Measurements from ENCODE around the gene FNDC1.

Gene FNDC1

GRCh38 chr6:159213405-159213804, 44.2 kb downstream of the FNDC1 start:
- DNase-seq, result no peak

- DNase-seq, result no peak
These were observed 45.1 kb downstream of the FNDC1 start for GRCh38 chr6:159214281-159214680.

GRCh38 chr6:159217595-159218275, 48.5 kb downstream of the FNDC1 start:
- DNase-seq, result peak; percentile 39

GRCh38 chr6:159220093-159220492, 50.9 kb downstream of the FNDC1 start:
- DNase-seq, result no peak

GRCh38 chr6:159221486-159222170, 52.4 kb downstream of the FNDC1 start:
- DNase-seq, result no peak

- no peak for DNase-seq
These were observed 55.3 kb downstream of the FNDC1 start for GRCh38 chr6:159224452-159224851.

- no peak for DNase-seq
These were observed 60.5 kb downstream of the FNDC1 start for GRCh38 chr6:159229651-159230051.

DNA sequence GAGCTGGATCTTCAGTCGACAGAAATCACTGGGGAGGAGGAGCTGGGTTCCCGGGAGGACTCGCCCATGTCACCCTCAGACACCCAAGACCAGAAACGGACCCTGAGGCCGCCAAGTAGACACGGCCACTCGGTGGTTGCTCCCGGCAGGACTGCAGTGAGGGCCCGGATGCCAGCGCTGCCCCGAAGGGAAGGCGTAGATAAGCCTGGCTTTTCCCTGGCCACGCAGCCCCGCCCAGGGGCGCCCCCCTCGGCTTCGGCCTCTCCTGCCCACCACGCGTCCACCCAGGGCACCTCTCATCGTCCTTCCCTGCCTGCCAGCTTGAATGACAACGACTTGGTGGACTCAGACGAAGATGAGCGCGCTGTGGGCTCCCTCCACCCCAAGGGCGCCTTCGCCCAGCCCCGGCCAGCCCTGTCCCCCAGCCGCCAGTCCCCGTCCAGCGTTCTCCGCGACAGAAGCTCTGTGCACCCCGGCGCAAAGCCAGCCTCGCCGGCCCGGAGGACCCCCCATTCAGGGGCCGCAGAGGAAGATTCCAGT, 63.0 kb downstream of the FNDC1 start:
- DNase-seq, result no peak

DNA sequence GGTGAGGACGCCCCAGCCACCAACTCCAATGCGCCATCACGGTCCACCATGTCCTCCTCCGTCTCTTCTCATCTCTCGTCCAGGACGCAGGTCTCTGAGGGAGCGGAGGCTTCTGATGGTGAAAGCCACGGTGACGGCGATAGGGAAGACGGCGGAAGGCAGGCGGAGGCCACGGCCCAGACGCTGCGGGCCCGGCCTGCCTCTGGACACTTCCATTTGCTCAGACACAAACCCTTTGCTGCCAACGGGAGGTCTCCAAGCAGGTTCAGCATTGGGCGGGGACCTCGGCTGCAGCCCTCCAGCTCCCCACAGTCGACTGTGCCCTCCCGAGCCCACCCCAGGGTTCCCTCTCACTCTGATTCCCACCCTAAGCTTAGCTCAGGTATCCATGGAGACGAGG, 63.6 kb downstream of the FNDC1 start:
- DNase-seq, result no peak

GRCh38 chr6:159233365-159234101, 64.3 kb downstream of the FNDC1 start:
- DNase-seq, result no peak

GRCh38 chr6:159234102-159234553, 64.9 kb downstream of the FNDC1 start:
- DNase-seq, result no peak

GRCh38 chr6:159238920-159239558, 69.8 kb downstream of the FNDC1 start:
- no peak for DNase-seq

- DNase-seq, result no peak
These were observed 79.9 kb downstream of the FNDC1 start for GRCh38 chr6:159249128-159249527.

DNA sequence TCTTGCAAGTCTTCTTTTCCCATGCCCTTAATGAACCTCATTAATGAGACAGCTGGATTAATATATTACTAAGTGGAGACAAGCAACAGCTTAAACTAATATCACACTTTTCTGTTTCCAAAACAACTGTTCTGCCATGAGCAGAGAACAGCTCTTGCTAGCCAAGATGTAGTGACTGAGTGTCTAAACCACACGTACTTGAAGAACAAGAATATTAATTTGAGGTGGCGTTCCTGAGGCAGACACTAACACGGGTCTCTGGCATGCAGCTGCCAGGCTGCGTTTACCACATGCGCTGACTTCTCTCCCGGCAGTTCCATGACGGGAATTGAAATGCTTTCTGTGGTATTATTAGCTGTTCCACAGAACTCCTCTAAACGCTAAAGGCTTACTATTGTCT, 80.6 kb downstream of the FNDC1 start:
- no peak for DNase-seq

GRCh38 chr6:159250633-159251032, 81.4 kb downstream of the FNDC1 start:
- no peak for DNase-seq

DNA sequence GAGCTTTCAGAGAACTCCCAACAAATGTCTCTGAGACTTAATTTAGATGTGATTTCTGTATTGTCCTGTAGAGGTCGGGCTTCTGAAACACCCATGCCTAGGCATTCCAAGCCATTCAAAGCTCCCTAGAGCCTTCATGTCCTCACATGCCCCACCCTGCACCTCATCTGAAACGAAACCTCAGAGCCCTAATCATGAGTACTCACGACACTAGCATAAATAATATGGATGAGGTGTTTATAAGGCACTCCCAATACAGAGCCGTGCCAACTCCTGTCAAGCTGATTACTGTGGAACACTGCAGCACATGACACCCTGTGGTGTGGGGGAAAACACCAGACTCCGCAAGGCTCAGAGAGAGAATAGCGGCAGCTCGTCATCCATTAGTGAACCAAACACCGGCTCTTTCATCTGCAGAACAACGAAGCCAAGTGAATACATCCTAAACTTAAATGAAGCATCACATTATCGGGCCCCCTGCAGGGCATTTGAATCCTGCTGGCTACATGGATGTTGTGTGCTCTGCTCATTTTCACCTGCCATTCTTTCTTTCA, 83.8 kb downstream of the FNDC1 start:
- peak; percentile 69 for DNase-seq

DNA sequence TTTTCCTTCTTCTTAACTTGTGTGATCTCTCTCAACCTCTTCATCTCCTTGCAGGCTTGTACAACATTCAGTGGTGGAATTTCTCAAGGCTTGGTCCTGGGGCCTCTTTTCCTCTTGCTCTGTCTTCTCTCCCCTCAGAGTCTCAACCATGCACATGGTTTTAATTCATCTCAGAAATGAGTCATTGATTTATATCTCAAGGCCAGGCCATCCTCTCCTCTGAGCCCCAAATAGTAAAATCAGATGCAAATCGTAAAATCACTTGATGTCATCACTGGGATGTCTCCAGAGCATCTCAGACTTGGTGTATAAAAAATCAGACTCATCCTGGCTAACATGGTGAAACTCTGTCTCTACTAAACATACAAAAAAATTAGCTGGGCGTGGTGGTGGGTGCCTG, 85.0 kb downstream of the FNDC1 start:
- DNase-seq, result no peak

DNA sequence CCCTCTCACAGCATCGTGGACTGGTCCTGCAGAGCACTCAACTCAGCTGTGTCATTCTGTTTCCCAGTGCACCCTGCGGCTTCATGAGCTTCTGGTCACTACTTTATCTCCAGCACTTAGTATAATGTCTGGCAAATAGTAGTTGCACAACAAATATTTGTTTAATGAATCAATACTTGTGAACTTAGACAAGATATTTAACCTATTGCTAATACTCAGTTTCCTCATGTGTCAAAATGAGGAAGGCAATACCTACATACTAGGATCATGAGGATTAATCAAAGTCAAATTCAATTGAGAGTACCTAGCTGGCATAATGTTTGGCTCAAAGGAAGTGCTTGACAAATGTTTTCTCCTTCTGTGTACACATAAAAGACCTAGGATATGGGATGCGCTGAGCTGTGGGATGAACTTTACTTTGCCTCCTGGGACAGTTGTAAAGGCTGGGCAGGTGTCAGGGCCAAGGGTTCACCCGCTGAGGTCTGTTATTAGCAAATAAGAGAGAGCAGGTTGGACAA, 86.3 kb downstream of the FNDC1 start:
- no peak for DNase-seq

DNA sequence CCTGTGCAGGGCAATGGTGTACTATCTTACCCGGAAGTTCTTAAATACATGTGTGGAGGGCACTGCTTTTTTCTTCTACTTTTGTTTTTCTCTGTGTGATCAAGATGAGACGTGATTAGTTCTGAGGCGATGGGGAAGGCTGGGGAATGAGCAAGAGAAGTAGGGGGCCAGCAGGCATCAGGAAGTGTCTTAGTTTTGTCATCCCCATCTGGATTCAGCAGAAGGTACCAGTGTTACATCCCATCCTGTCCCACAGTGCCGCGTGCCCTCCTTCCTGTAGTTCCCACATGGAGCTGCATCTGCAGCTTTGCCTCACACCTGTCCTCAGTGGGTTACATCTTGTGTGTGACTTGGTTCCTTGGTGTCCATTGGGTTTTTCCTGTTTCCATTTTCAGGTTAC, 86.9 kb downstream of the FNDC1 start:
- no peak for DNase-seq

DNA sequence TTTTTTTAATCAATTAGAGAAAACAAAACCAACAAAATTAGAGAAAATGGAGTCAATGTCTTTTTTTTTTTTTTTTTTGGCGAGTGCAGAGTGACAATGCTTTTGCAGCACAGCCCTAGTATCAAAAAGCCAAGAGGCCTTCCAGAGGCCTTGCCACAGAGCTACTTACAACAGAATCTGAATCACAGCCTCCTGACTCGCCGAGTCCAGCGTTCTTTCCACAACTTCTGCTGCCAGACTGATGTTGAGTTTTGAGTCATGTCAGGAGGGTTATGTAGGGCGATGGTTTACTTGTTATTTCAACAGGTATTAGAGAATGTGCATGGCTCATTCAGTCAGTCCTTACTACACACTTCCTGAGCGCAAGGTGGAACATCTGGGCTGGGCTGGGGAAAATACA, 88.6 kb downstream of the FNDC1 start:
- no peak for DNase-seq

DNA sequence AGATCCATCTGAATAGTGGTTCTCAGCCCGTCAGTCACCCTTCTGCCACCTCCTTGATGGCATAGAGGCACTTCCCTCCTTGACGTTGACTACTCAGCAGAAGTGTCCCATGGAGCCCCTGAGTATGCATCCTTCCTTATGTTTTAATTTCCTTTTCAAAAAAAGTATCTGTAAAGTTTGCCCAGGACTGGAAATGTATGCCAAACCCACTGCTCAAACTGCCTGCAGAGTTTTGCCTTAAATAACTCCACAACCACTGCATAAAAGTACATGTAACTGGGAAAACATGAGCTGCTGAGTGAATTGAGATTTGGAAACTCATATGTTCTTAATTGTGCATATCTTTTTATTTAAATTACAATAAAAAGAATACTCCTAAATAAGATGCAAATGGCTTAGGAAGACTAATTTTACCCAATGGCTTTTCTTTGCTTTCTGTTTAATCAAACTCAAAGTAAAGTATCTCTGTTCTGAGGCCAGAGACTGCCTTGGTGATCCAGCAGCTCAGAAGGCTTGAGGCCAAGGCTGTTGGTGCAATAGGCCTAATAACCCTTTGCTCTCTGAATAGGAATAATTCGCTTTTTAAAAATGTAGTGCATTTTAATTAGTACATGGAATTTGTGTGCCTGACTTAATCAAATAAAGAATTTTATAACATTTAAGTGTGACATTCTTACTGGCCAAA, 90.4 kb downstream of the FNDC1 start:
- DNase-seq, result no peak

GRCh38 chr6:159260208-159260607, 91.0 kb downstream of the FNDC1 start:
- no peak for DNase-seq
